HL-60 (cell line): ENCODE measurements around the gene POLE.

Experiments
- DNase-seq, 2 experiments: peaks; one replicate each; pipeline ENCODE4 v3.0.0-alpha.2; 2010 to 2020; ENCODE audit warnings: low read depth in 1 of 2, low spot score in 1 of 2
- H3K27ac ChIP-seq: fragments of 250-450 bp; sonication (Bioruptor Pico); replicated peaks from 2 replicates; pipeline ENCODE4 v1.5.1; 2020; ENCODE audit warnings: mild to moderate bottlenecking, moderate library complexity
- H3K27me3 ChIP-seq: fragments of 250-450 bp; sonication (Bioruptor Pico); 2 replicates; pipeline ENCODE4 v1.5.1; 2021; ENCODE audit warnings: mild to moderate bottlenecking, moderate library complexity; ENCODE audit not compliant: insufficient read depth, poor library complexity, severe bottlenecking
- H3K4me3 ChIP-seq: replicated peaks from 2 replicates; pipeline ENCODE4 v1.5.1; 2011; ENCODE audit warnings: mild to moderate bottlenecking, control low read depth, low read length; ENCODE audit not compliant: insufficient read depth
- CTCF ChIP-seq: IDR thresholded peaks from one replicate; pipeline ENCODE4 v1.5.1; 2011; ENCODE audit warnings: low read length, control low read depth, inconsistent platforms; ENCODE audit not compliant: insufficient read depth
- GABPA ChIP-seq: IDR thresholded peaks from 2 replicates; pipeline ENCODE4 v1.6.1; 2012; ENCODE audit warnings: low read depth
- POLR2AphosphoS5 ChIP-seq: IDR thresholded peaks from 2 replicates; pipeline ENCODE4 v1.6.1; 2012; ENCODE audit warnings: low read depth
- REST ChIP-seq: IDR thresholded peaks from 2 replicates; pipeline ENCODE4 v1.6.1; 2012; ENCODE audit warnings: low read depth; ENCODE audit not compliant: insufficient replicate concordance
- SPI1 ChIP-seq: IDR thresholded peaks from 2 replicates; pipeline ENCODE4 v1.6.1; 2012; ENCODE audit warnings: low read depth, mild to moderate bottlenecking, borderline replicate concordance

Gene POLE

GRCh38 chr12:132580701-132581292 lies 106.3 kb downstream of the POLE start:
- H3K4me3 ChIP-seq = no peak overlapping the region
- DNase-seq = no peak
- H3K27me3 ChIP-seq = no peaks in the 10 kb centered on the region
- no peak overlapping the region for H3K27ac ChIP-seq
- TF ChIP-seq CTCF (no peak), SPI1 (no peak), POLR2AphosphoS5 (no peak; the same call in 1 of the 2 replicates), GABPA (no peak)

- Histone ChIP-seq H3K4me3 (no peak overlapping the region), H3K27ac (no peak overlapping the region), H3K27me3 (no peaks in the 10 kb centered on the region)
- no peak for DNase-seq
- TF ChIP-seq CTCF = no peak
- no peak for TF ChIP-seq SPI1
- TF ChIP-seq REST = no peak
These were observed 107.4 kb downstream of the POLE start for GRCh38 chr12:132579744-132580143.

- Histone ChIP-seq H3K27me3 (no peaks in the 10 kb centered on the region), H3K27ac (no peak overlapping the region), H3K4me3 (no peak overlapping the region)
- DNase-seq = no peak
- peak; percentile 74; the same call in 1 of the 2 replicates for TF ChIP-seq POLR2AphosphoS5
- no peak for TF ChIP-seq GABPA
These were observed 108.3 kb downstream of the POLE start for GRCh38 chr12:132578826-132579225.

GRCh38 chr12:132578118-132578517 lies 109.0 kb downstream of the POLE start:
- DNase-seq = no peak
- Histone ChIP-seq H3K27ac (no peak overlapping the region), H3K4me3 (no peak overlapping the region), H3K27me3 (no peaks in the 10 kb centered on the region)
- no peak for TF ChIP-seq SPI1
- TF ChIP-seq REST = no peak
- TF ChIP-seq CTCF = no peak
- TF ChIP-seq POLR2AphosphoS5 = no peak
- no peak for TF ChIP-seq GABPA
